ENCODE results near the gene MBP. TPM values are rescaled to one million over a fixed set of nuclear protein-coding genes. Genes with fewer than 3 reads are reported as not detected.

The MBP gene
- total RNA-seq, 2 experiments from 2014 or later = 13.5 to 28.9 TPM

- no peak for DNase-seq (ENCODE audit: low spot score)
- H3K4me1 ChIP-seq (ENCODE audit: insufficient read depth, low read length, poor library complexity, severe bottlenecking) = peaks cover 82% of the 10 kb centered on the region
- intact Hi-C loops (cut with micrococcal nuclease; ENCODE audit: unreplicated experiment) = no loop called here
- no TSS peak for BruUV-seq (replicated peaks)
- H3K9me2 ChIP-seq (ENCODE audit: insufficient read depth, low read length) = no peaks in the 10 kb centered on the region
- H3K4me3 ChIP-seq (ENCODE audit: low read depth, low read length, poor library complexity, severe bottlenecking) = peak overlapping the region; percentile 31
- H3K36me3 ChIP-seq (ENCODE audit: insufficient read depth, low read length) = no peaks in the 10 kb centered on the region
- no peaks in the 10 kb centered on the region for H3K79me2 ChIP-seq (ENCODE audit: insufficient read depth, low read depth, low read length)
- ChIA-PET CTCF (ENCODE audit: unreplicated experiment) (interaction anchor here (0.6 kb wide), 1 partner anchor 85 kb away, joined by 6 read pairs; no protein-coding TSS in a partner anchor), POLR2A (interaction anchor here (0.7 to 1.8 kb wide), 5 partner anchors 15 to 71 kb away, joined by 3 to 5 read pairs (median 3); no protein-coding TSS in a partner anchor)
- H3K27ac ChIP-seq (ENCODE audit: low read depth, low read length, poor library complexity, severe bottlenecking) = peak overlapping the region; percentile 87
- H3K9me3 ChIP-seq (ENCODE audit: low read length) = no peaks in the 10 kb centered on the region
- no peak for TF ChIP-seq EZH2phosphoT487 (IDR thresholded peaks at IDR 0.05; ENCODE audit: borderline replicate concordance, low read depth, low read length)
- no peak for TF ChIP-seq CTCF (conservative IDR thresholded peaks at IDR 0.05; ENCODE audit: low read length)
- no peak overlapping the region for H2AFZ ChIP-seq (ENCODE audit: low read length)
- no peaks in the 10 kb centered on the region for H4K20me1 ChIP-seq (ENCODE audit: insufficient read depth, low read length)
- peak overlapping the region; percentile 82 for H3K4me2 ChIP-seq (ENCODE audit: low read length)
Measured at GRCh38 chr18:77052297-77052982, 80.1 kb downstream of the MBP start.

- BruUV-seq (replicated peaks) = no TSS peak
- POLR2A ChIA-PET = interaction anchor here (1.0 to 1.3 kb wide), 3 partner anchors 14 to 50 kb away, joined by 3 to 5 read pairs (median 3); no protein-coding TSS in a partner anchor
- no peak for TF ChIP-seq CTCF (conservative IDR thresholded peaks at IDR 0.05; ENCODE audit: low read length)
- TF ChIP-seq EZH2phosphoT487 (IDR thresholded peaks at IDR 0.05; ENCODE audit: borderline replicate concordance, low read depth, low read length) = no peak
Measured at GRCh38 chr18:77051581-77052296, 80.8 kb downstream of the MBP start.

More at GRCh38 chr18:77051581-77052296, 80.8 kb downstream of the MBP start:
- Histone ChIP-seq H3K79me2 (ENCODE audit: insufficient read depth, low read depth, low read length) (no peaks in the 10 kb centered on the region), H3K4me1 (ENCODE audit: insufficient read depth, low read length, poor library complexity, severe bottlenecking) (peaks cover 82% of the 10 kb centered on the region), H3K36me3 (ENCODE audit: insufficient read depth, low read length) (no peaks in the 10 kb centered on the region), H3K4me2 (ENCODE audit: low read length) (peak overlapping the region; percentile 82; the same call in 1 of the 2 replicates), H2AFZ (ENCODE audit: low read length) (no peak overlapping the region), H3K9me3 (ENCODE audit: low read length) (no peaks in the 10 kb centered on the region), H4K20me1 (ENCODE audit: insufficient read depth, low read length) (no peaks in the 10 kb centered on the region), H3K4me3 (ENCODE audit: low read depth, low read length, poor library complexity, severe bottlenecking) (no peak overlapping the region), H3K27ac (ENCODE audit: low read depth, low read length, poor library complexity, severe bottlenecking) (no peak overlapping the region), H3K9me2 (ENCODE audit: insufficient read depth, low read length) (no peaks in the 10 kb centered on the region)
- CTCF ChIA-PET (ENCODE audit: unreplicated experiment) = no interaction called here
- no peak for DNase-seq (ENCODE audit: low spot score)
- intact Hi-C loops (cut with micrococcal nuclease; ENCODE audit: unreplicated experiment) = no loop called here

Data from OCI-LY7 (cell line).